HCT116 (cell line): ENCODE data around the gene NNT. TPM values are rescaled to one million over a fixed set of nuclear protein-coding genes. Genes with fewer than 3 reads are reported as not detected.

Experiments used
- ATAC-seq: fragments of 200-7000 bp; cut with Tn5 transposase; 2 replicates; pipeline ENCODE4 v1.9.1; 2020; ENCODE audit warnings: mild to moderate bottlenecking, moderate library complexity
- BruUV-seq: library from RNA; stranded (reverse); fragments of 400-500 nt; replicated peaks from 2 replicates; lab custom pipeline; 2021; lab: Mats Ljungman, UMichigan
- CTCF ChIA-PET: fragments of 300-600 bp; sonication (Branson Sonifier 250); formaldehyde crosslinking; loops from one replicate; lab custom pipeline; 2021; ENCODE audit warnings: antibody characterized with exemption; lab: Charles Lee
- POLR2A ChIA-PET: fragments of 300-600, 350-600 bp; sonication (Branson Sonifier 250); formaldehyde crosslinking; loops from one replicate; lab custom pipeline; 2021; ENCODE audit warnings: antibody characterized with exemption; lab: Charles Lee
- RAD21 ChIA-PET, 2 experiments: fragments of 300-600 bp; sonication (Branson Sonifier 250); formaldehyde crosslinking; loops; one replicate each; lab custom pipeline; 2023; ENCODE audit warnings: low total read pairs in 2 of 2; ENCODE audit not compliant: uncharacterized antibody in 2 of 2, unreplicated experiment in 2 of 2, low non-redundant PET in 1 of 2; lab: Charles Lee
- DNase-seq: peaks from one replicate; pipeline ENCODE4 v3.0.0-alpha.2; 2010; ENCODE audit warnings: low read depth, low spot score
- H2AFZ ChIP-seq: fragments of 200-600 bp; shearing (Covaris generic), sonication (generic); 2 replicates; pipeline ENCODE4 v1.6.1; 2017; ENCODE audit warnings: low read depth, mixed run types, mixed read lengths, antibody characterized with exemption, low read length; ENCODE audit not compliant: poor library complexity, severe bottlenecking
- H3K27ac ChIP-seq: 2 replicates; pipeline ENCODE4 v1.5.1; 2012; ENCODE audit warnings: low read depth, low read length
- H3K27me3 ChIP-seq: fragments of 200-600 bp; sonication (generic); 2 replicates; pipeline ENCODE4 v1.6.1; 2016; ENCODE audit warnings: mixed run types, low read length, mixed read lengths; ENCODE audit not compliant: insufficient read depth
- H3K36me3 ChIP-seq, 2 experiments: fragments of 200-500 bp in 1 of 2; fragments of 200-600 bp in 1 of 2; sonication (Bioruptor generic) in 1 of 2; sonication (generic) in 1 of 2; 2 replicates each; pipeline versions ENCODE4 v1.5.1 to v1.6.1; 2014 to 2016; ENCODE audit warnings: low read length in 2 of 2, inconsistent platforms in 1 of 2, mixed read lengths in 1 of 2, mixed run types in 1 of 2; ENCODE audit not compliant: insufficient read depth in 2 of 2, control insufficient read depth in 1 of 2
- H3K4me1 ChIP-seq, 2 experiments: fragments of 200-600 bp in 1 of 2; sonication (generic) in 1 of 2; 2 replicates each; pipeline versions ENCODE4 v1.5.1 to v1.6.1; 2012 to 2017; ENCODE audit warnings: low read length in 2 of 2, inconsistent platforms in 1 of 2, mild to moderate bottlenecking in 1 of 2, mixed read lengths in 1 of 2, mixed run types in 1 of 2, moderate library complexity in 1 of 2; ENCODE audit not compliant: insufficient read depth in 2 of 2, control insufficient read depth in 1 of 2
- H3K4me2 ChIP-seq: fragments of 200-600 bp; sonication (generic); 2 replicates; pipeline ENCODE4 v1.6.1; 2017; ENCODE audit warnings: mixed run types, low read length, mixed read lengths
- H3K4me3 ChIP-seq, 2 experiments: fragments of 200-600 bp in 1 of 2; sonication (generic) in 1 of 2; replicated peaks in 1 of 2; 2 replicates each; pipeline ENCODE4 v1.5.1; 2011 to 2016; ENCODE audit warnings: low read length in 2 of 2, control low read depth in 1 of 2, low read depth in 1 of 2, mild to moderate bottlenecking in 1 of 2, mixed read lengths in 1 of 2, mixed run types in 1 of 2
- H3K79me2 ChIP-seq: fragments of 200-600 bp; sonication (generic); 2 replicates; pipeline ENCODE4 v1.6.1; 2017; ENCODE audit warnings: mild to moderate bottlenecking, mixed run types, low read length, moderate library complexity, mixed read lengths; ENCODE audit not compliant: insufficient read depth
- H3K9ac ChIP-seq: fragments of 200-600 bp; sonication (generic); 2 replicates; pipeline ENCODE4 v1.6.1; 2016; ENCODE audit warnings: low read length, mixed read lengths
- H3K9me2 ChIP-seq: fragments of 200-600 bp; sonication (generic), shearing (Covaris generic); 2 replicates; pipeline ENCODE4 v1.6.1; 2017; ENCODE audit warnings: mixed run types, mild to moderate bottlenecking, moderate library complexity; ENCODE audit not compliant: insufficient read depth
- H3K9me3 ChIP-seq, 2 experiments: fragments of 200-500 bp in 1 of 2; fragments of 200-600 bp in 1 of 2; sonication (Bioruptor generic) in 1 of 2; sonication (generic) in 1 of 2; 2 replicates each; pipeline ENCODE4 v1.6.1; 2014 to 2017; ENCODE audit warnings: low read length in 2 of 2, mixed read lengths in 2 of 2, inconsistent platforms in 1 of 2, low read depth in 1 of 2, mild to moderate bottlenecking in 1 of 2, mixed run types in 1 of 2, moderate library complexity in 1 of 2; ENCODE audit not compliant: control insufficient read depth in 1 of 2, insufficient read depth in 1 of 2
- H4K20me1 ChIP-seq: fragments of 200-600 bp; sonication (generic), shearing (Covaris generic); 2 replicates; pipeline ENCODE4 v1.6.1; 2017; ENCODE audit warnings: mixed run types, mild to moderate bottlenecking, moderate library complexity; ENCODE audit not compliant: insufficient read depth
- CEBPB ChIP-seq: IDR thresholded peaks from 2 replicates; pipeline ENCODE4 v1.6.1; 2012; ENCODE audit warnings: low read depth
- CTCF ChIP-seq, 3 experiments: fragments of 200-600 bp in 1 of 3; sonication (generic) in 1 of 3; IDR thresholded peaks in 2 of 3; conservative IDR thresholded peaks in 1 of 3; 2 replicates each; pipeline ENCODE4 v1.5.1; 2012 to 2017; ENCODE audit warnings: low read depth in 2 of 3, low read length in 2 of 3, antibody characterized with exemption in 1 of 3, borderline replicate concordance in 1 of 3, control low read depth in 1 of 3, mild to moderate bottlenecking in 1 of 3, mixed read lengths in 1 of 3, mixed run types in 1 of 3, moderate library complexity in 1 of 3; ENCODE audit not compliant: insufficient read depth in 1 of 3
- EGR1 ChIP-seq: IDR thresholded peaks from 2 replicates; pipeline ENCODE4 v1.6.1; 2012; ENCODE audit warnings: low read depth
- ELF1 ChIP-seq: IDR thresholded peaks from 2 replicates; pipeline ENCODE4 v1.6.1; 2012; ENCODE audit warnings: low read depth, borderline replicate concordance
- EZH2phosphoT487 ChIP-seq: fragments of 200-600 bp; IDR thresholded peaks from 2 replicates; pipeline ENCODE4 v1.6.1; 2018; ENCODE audit warnings: antibody characterized with exemption, borderline replicate concordance
- FOSL1 ChIP-seq: IDR thresholded peaks from 2 replicates; pipeline ENCODE4 v1.6.1; 2012; ENCODE audit warnings: low read depth
- JUND ChIP-seq: IDR thresholded peaks from 2 replicates; pipeline ENCODE4 v1.6.1; 2012
- POLR2A ChIP-seq: IDR thresholded peaks from 2 replicates; pipeline ENCODE4 v1.7.0; 2011; ENCODE audit warnings: borderline replicate concordance; ENCODE audit not compliant: insufficient read depth, insufficient read length; ENCODE audit errors: extremely low read depth
- POLR2AphosphoS5 ChIP-seq: IDR thresholded peaks from 2 replicates; pipeline ENCODE4 v1.6.1; 2011; ENCODE audit warnings: mild to moderate bottlenecking, low read depth, low read length, moderate library complexity
- RAD21 ChIP-seq: IDR thresholded peaks from 2 replicates; pipeline ENCODE4 v1.6.1; 2012; ENCODE audit warnings: low read depth, mild to moderate bottlenecking
- REST ChIP-seq: IDR thresholded peaks from 2 replicates; pipeline ENCODE4 v1.6.1; 2012; ENCODE audit warnings: low read depth
- SRF ChIP-seq: IDR thresholded peaks from 2 replicates; pipeline ENCODE4 v1.6.1; 2012; ENCODE audit warnings: low read depth
- YY1 ChIP-seq: IDR thresholded peaks from 2 replicates; pipeline ENCODE4 v1.6.1; 2011; ENCODE audit warnings: low read length, low read depth, moderate library complexity, mild to moderate bottlenecking; ENCODE audit not compliant: insufficient replicate concordance; ENCODE audit errors: extremely low read depth
- ZFX ChIP-seq: fragments of 450-650 bp; IDR thresholded peaks from 2 replicates; pipeline ENCODE4 v1.6.1; 2017
- intact Hi-C: fragments of 100-400 bp; cut with micrococcal nuclease; formaldehyde crosslinking; loops from 2 replicates; pipeline ENCODE4 v1.10.0; 2022
- total RNA-seq: library from RNA; stranded (reverse); gene quantifications from one replicate; pipeline ENCODE4 v1.2.1, GENCODE V29; 2021; ENCODE audit not compliant: unreplicated experiment

Gene NNT
- total RNA-seq, 1 experiment from 2014 or later = 0.32 TPM

GRCh38 chr5:43616535-43616934, 13.6 kb downstream of the NNT start:
- no peak overlapping the region for H3K9ac ChIP-seq
- H2AFZ ChIP-seq = no peak overlapping the region
- no peaks in the 10 kb centered on the region for H3K36me3 ChIP-seq
- POLR2A ChIA-PET = no interaction called here
- H3K9me2 ChIP-seq = no peaks in the 10 kb centered on the region
- RAD21 ChIA-PET = no interaction called here
- no peak overlapping the region for H3K27ac ChIP-seq
- ATAC-seq (no peak), DNase-seq (no peak)
- H3K27me3 ChIP-seq = no peaks in the 10 kb centered on the region
- H4K20me1 ChIP-seq = no peaks in the 10 kb centered on the region
- H3K9me3 ChIP-seq = no peaks in the 10 kb centered on the region
- no peaks in the 10 kb centered on the region for H3K79me2 ChIP-seq
- intact Hi-C loops = no loop called here
- CTCF ChIA-PET = interaction anchor here (1.9 kb wide), 1 partner anchor 15 kb away, joined by 7 read pairs; no protein-coding TSS in a partner anchor
- no peaks in the 10 kb centered on the region for H3K4me1 ChIP-seq
- BruUV-seq = no TSS peak
- no peak overlapping the region for H3K4me2 ChIP-seq
- TF ChIP-seq EZH2phosphoT487 (no peak), FOSL1 (no peak), CEBPB (no peak), REST (no peak), POLR2A (no peak), CTCF (IDR thresholded peaks at IDR 0.05 in 2 of 3, conservative IDR thresholded peaks at IDR 0.05 in 1 of 3; ENCODE audit: borderline replicate concordance in 1 of 3, insufficient read depth in 1 of 3, low read depth in 2 of 3, low read length in 2 of 3) (no peak), EGR1 (no peak), POLR2AphosphoS5 (no peak), RAD21 (no peak), JUND (no peak), SRF (no peak), ZFX (no peak), ELF1 (no peak), YY1 (no peak)
- H3K4me3 ChIP-seq = no peak overlapping the region
